Tibial artery (tissue), 4 donors: Measurements from ENCODE around the gene RAB25.

Source experiments
- DNase-seq, 2 donors: peaks; one replicate each; pipeline ENCODE4 v3.0.0-alpha.2; 2019
- H3K27ac ChIP-seq, 2 donors: fragments of 200-600 bp; sonication (generic) in 1 of 2; 1 replicate in 1 of 2; 2 replicates in 1 of 2; pipeline ENCODE4 v1.5.1; 2018 to 2019; ENCODE audit warnings: mild to moderate bottlenecking in 1 of 2
- H3K27me3 ChIP-seq, 2 donors: fragments of 200-600 bp; sonication (generic) in 1 of 2; one replicate each; pipeline versions ENCODE4 v1.5.1 to v1.6.0; 2016 to 2019
- H3K36me3 ChIP-seq, 3 donors: fragments of 200-600 bp; sonication (generic) in 2 of 3; one replicate each; pipeline ENCODE4 v1.5.1; 2016 to 2019; ENCODE audit warnings: mild to moderate bottlenecking in 2 of 3
- H3K4me1 ChIP-seq, 4 donors: fragments of 200-600 bp; sonication (generic) in 2 of 4; 1 replicate in 3 of 4; 2 replicates in 1 of 4; pipeline ENCODE4 v1.5.1; 2016 to 2019
- H3K4me3 ChIP-seq, 2 donors: fragments of 200-600 bp; sonication (generic) in 1 of 2; 1 replicate in 1 of 2; 2 replicates in 1 of 2; pipeline ENCODE4 v1.5.1; 2018 to 2019; ENCODE audit warnings: mild to moderate bottlenecking in 2 of 2
- H3K9me3 ChIP-seq, 3 donors: fragments of 200-600 bp; sonication (generic) in 1 of 3; one replicate each; pipeline ENCODE4 v1.5.1; 2016 to 2019
- intact Hi-C: fragments of 100-400 bp; cut with DNase I; formaldehyde crosslinking; loops from one replicate; pipeline ENCODE4 v1.15.0; 2023; ENCODE audit warnings: low total_unique reads
- TF ChIP-seq, protein P1 (sequence below), 2 experiments: fragments of 200-600 bp in 1 of 2; fragments of 450-650 bp in 1 of 2; IDR thresholded peaks; one replicate each; pipeline ENCODE4 v1.5.1; 2017 to 2019; ENCODE audit warnings: antibody characterized with exemption in 2 of 2, mild to moderate bottlenecking in 1 of 2, moderate library complexity in 1 of 2

Gene RAB25

DNA sequence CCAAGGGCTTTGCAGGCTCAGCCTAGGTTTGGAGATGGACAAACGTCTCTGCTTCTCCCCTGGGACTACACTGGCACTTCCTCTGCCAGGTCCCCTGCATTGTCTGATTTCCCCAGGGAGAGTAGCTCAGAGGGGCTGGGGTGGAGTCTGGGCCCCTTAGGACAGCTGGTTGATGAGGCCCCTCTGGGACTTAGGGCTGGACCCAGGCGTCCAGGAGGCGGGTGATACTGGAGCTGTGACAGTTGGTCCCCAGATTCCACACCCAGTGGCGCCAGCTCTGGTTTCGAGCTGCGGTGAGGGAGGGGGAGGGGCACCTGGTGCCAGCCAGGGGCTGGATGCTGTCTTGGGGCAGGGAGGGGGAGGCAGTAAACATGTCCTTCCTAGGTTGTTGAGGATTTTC is 28.7 kb downstream of the RAB25 start:
- intact Hi-C loops: loop anchor here (1.0 kb wide), 1 partner anchor 136 kb away; no protein-coding TSS in a partner anchor
- Histone ChIP-seq H3K27ac (no peak overlapping the region), H3K4me1 (peaks cover 0 to 8% (median 2%) of the 10 kb centered on the region in 4 donors), H3K27me3 (no peaks in the 10 kb centered on the region), H3K36me3 (no peaks in the 10 kb centered on the region), H3K4me3 (no peak overlapping the region), H3K9me3 (no peaks in the 10 kb centered on the region)
- TF ChIP-seq, protein P1, sequence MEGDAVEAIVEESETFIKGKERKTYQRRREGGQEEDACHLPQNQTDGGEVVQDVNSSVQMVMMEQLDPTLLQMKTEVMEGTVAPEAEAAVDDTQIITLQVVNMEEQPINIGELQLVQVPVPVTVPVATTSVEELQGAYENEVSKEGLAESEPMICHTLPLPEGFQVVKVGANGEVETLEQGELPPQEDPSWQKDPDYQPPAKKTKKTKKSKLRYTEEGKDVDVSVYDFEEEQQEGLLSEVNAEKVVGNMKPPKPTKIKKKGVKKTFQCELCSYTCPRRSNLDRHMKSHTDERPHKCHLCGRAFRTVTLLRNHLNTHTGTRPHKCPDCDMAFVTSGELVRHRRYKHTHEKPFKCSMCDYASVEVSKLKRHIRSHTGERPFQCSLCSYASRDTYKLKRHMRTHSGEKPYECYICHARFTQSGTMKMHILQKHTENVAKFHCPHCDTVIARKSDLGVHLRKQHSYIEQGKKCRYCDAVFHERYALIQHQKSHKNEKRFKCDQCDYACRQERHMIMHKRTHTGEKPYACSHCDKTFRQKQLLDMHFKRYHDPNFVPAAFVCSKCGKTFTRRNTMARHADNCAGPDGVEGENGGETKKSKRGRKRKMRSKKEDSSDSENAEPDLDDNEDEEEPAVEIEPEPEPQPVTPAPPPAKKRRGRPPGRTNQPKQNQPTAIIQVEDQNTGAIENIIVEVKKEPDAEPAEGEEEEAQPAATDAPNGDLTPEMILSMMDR (IDR thresholded peaks at IDR 0.05): no peak
- no peak for DNase-seq

- no peaks in the 10 kb centered on the region for H3K9me3 ChIP-seq
- H3K4me1 ChIP-seq: peaks cover 0 to 8% (median 2%) of the 10 kb centered on the region in 4 donors
- H3K27me3 ChIP-seq: no peaks in the 10 kb centered on the region
- no peak overlapping the region for H3K4me3 ChIP-seq
- H3K36me3 ChIP-seq: no peaks in the 10 kb centered on the region
- TF ChIP-seq, protein P1 (IDR thresholded peaks at IDR 0.05): no peak
- peak in 1 of 2 donors; percentile 41 for DNase-seq
- H3K27ac ChIP-seq: no peak overlapping the region
- intact Hi-C loops: loop anchor here (1.0 kb wide), 1 partner anchor 135 kb away; no protein-coding TSS in a partner anchor
These were observed 29.3 kb downstream of the RAB25 start for GRCh38 chr1:156090138-156090839.

GRCh38 chr1:156090840-156091188 is 29.9 kb downstream of the RAB25 start:
- H3K9me3 ChIP-seq: no peaks in the 10 kb centered on the region
- intact Hi-C loops: loop anchor here (1.0 kb wide), 1 partner anchor 134 kb away; no protein-coding TSS in a partner anchor
- H3K27me3 ChIP-seq: no peaks in the 10 kb centered on the region
- no peaks in the 10 kb centered on the region for H3K36me3 ChIP-seq
- TF ChIP-seq, protein P1 (IDR thresholded peaks at IDR 0.05): peak; percentile 89 to 94
- H3K27ac ChIP-seq: no peak overlapping the region
- no peak overlapping the region for H3K4me3 ChIP-seq
- peak; percentile 74 to 86 for DNase-seq
- peaks cover 0 to 11% (median 2%) of the 10 kb centered on the region in 4 donors for H3K4me1 ChIP-seq

DNA sequence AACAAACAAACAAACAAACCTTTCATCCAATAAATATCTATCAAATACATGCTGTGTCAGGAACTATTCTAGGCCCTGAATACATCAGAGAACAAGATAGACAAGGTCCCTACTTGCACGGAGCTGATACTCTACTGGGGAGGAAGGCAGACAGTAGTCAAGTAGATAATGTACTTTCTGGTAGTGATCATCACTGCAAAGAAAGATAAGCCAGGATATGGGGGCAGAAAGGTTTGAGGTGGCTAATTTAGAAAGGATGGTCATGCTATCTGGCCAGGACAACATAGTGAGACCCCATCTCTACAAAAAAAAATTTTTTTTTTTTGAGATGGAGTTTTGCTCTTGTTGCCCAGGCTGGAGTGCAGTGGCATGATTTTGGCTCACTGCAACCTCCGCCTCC is 30.6 kb downstream of the RAB25 start:
- intact Hi-C loops: no loop called here
- TF ChIP-seq, protein P1 (IDR thresholded peaks at IDR 0.05): no peak

DNA sequence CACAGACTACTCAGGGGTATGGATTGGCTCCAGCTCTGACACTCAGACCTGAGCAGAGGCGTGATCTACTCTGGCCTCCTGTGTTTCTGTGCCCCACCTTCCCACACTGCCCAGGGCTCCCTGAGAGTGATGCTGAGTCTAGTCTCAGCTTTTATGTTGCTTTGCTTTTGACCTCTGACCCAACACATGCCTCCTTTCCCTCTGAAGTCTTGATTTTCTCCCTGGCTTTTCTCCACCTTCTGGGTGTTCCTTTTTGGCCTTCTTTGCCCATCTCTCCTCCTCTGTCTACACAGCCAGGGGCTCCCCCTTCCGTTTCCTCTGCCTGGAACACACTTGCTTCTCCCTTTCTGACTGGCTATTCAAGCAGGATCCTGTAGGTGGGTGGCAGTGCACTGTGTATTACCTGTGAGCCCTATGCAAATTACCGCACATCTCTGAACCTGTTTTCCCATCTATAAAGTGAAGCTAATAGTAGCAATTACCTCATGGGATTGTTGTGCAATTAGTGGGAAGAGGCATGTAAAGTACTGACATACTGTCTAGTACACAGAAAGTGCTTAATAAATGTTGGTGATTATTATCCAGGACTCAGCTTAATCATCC is 35.0 kb downstream of the RAB25 start:
- Histone ChIP-seq H3K9me3 (no peaks in the 10 kb centered on the region), H3K27me3 (no peaks in the 10 kb centered on the region), H3K36me3 (no peaks in the 10 kb centered on the region), H3K27ac (peak overlapping the region; percentile 81 to 86), H3K4me3 (no peak overlapping the region), H3K4me1 (peaks cover 5 to 29% (median 15%) of the 10 kb centered on the region in 4 donors)
- intact Hi-C loops: loop anchor here (2.0 kb wide), 1 partner anchor 35 kb away; no protein-coding TSS in a partner anchor
- DNase-seq: no peak
- TF ChIP-seq, protein P1 (IDR thresholded peaks at IDR 0.05): no peak

More for the DNA sequence above, 30.6 kb downstream of the RAB25 start:
- H3K4me1 ChIP-seq: peaks cover 0 to 15% (median 7%) of the 10 kb centered on the region in 4 donors
- no peaks in the 10 kb centered on the region for H3K36me3 ChIP-seq
- H3K27ac ChIP-seq: no peak overlapping the region
- H3K9me3 ChIP-seq: no peaks in the 10 kb centered on the region
- no peak overlapping the region for H3K4me3 ChIP-seq
- H3K27me3 ChIP-seq: no peaks in the 10 kb centered on the region
- no peak for DNase-seq
